ENCODE results near the gene EXOC2.

EXOC2 gene

DNA sequence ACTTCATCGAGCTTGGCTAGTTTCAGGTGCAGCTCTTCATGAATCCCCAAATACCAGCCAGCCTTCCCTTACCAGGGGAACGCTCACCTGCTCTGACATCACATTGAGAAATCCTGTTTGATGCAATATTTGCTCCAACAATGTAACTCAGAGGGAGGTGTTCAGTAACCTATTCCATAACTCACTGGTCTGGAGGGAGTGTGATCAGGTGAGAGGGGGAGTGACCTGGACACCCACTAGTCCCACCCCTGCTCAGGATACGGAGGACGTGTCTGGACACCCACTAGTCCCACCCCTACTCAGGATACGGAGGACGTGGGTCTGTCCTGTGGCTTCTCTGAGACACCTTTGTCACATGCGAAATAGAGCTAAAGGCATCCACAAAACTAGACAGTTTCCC is 106.4 kb downstream of the EXOC2 start:
- no peak for TF ChIP-seq EZH2phosphoT487 (IDR thresholded peaks at IDR 0.05; ENCODE audit: borderline replicate concordance, low read length)
- no peak for TF ChIP-seq CTCF (IDR thresholded peaks at IDR 0.05; ENCODE audit: low read depth, low read length, poor library complexity, severe bottlenecking)
- Histone ChIP-seq H4K20me1 (ENCODE audit: control insufficient read depth, insufficient read depth, low read depth, low read length) (no peaks in the 10 kb centered on the region), H3K4me2 (ENCODE audit: low read length) (no peak overlapping the region), H3K4me3 (ENCODE audit: low read length) (no peak overlapping the region), H3K9me2 (replicated peaks; ENCODE audit: control insufficient read depth, low read length) (no peaks in the 10 kb centered on the region), H3K36me3 (ENCODE audit: control insufficient read depth, low read length) (no peaks in the 10 kb centered on the region; the same call in 1 of the 2 replicates), H3K9me3 (ENCODE audit: control insufficient read depth, insufficient read depth, low read length) (no peaks in the 10 kb centered on the region), H3K27me3 (ENCODE audit: control insufficient read depth, low read length) (no peaks in the 10 kb centered on the region), H3F3A (ENCODE audit: control insufficient read depth, insufficient read depth) (no peaks in the 10 kb centered on the region), H3K4me1 (ENCODE audit: control insufficient read depth, low read length) (peaks cover 8% of the 10 kb centered on the region), H3K27ac (ENCODE audit: low read depth, low read length) (no peak overlapping the region), H3K79me2 (ENCODE audit: control insufficient read depth, low read length) (no peaks in the 10 kb centered on the region)

- Histone ChIP-seq H3K4me3 (ENCODE audit: low read length) (no peak overlapping the region), H3K4me1 (ENCODE audit: control insufficient read depth, low read length) (peaks cover 8% of the 10 kb centered on the region), H3K9me3 (ENCODE audit: control insufficient read depth, insufficient read depth, low read length) (no peaks in the 10 kb centered on the region), H4K20me1 (ENCODE audit: control insufficient read depth, insufficient read depth, low read depth, low read length) (no peaks in the 10 kb centered on the region), H3K9me2 (replicated peaks; ENCODE audit: control insufficient read depth, low read length) (no peaks in the 10 kb centered on the region), H3K79me2 (ENCODE audit: control insufficient read depth, low read length) (no peaks in the 10 kb centered on the region), H3K4me2 (ENCODE audit: low read length) (no peak overlapping the region), H3F3A (ENCODE audit: control insufficient read depth, insufficient read depth) (no peaks in the 10 kb centered on the region), H3K27ac (ENCODE audit: low read depth, low read length) (no peak overlapping the region), H3K27me3 (ENCODE audit: control insufficient read depth, low read length) (no peaks in the 10 kb centered on the region), H3K36me3 (ENCODE audit: control insufficient read depth, low read length) (no peaks in the 10 kb centered on the region)
- TF ChIP-seq CTCF (IDR thresholded peaks at IDR 0.05; ENCODE audit: low read depth, low read length, poor library complexity, severe bottlenecking) (no peak), EZH2phosphoT487 (IDR thresholded peaks at IDR 0.05; ENCODE audit: borderline replicate concordance, low read length) (no peak)
Measured at GRCh38 chr6:583635-584034, 109.3 kb downstream of the EXOC2 start.

DNA sequence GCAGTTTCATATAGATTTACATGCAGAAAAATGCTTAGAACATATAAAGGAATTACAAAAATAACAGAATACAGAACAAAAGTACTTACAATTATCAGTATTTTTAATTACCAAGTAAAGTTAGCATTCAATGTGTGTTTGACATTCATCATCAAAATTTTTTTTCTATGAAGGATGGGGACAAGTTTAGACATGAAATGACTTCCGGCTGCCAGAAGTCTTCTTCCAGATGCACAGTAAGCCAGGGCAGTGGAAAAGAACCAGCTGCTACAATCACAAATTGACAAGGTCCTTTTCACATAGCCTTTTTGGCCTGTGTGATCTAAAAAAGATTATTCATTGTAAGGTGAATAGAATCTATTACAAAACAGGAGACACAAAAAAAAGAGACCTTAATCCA is 109.8 kb downstream of the EXOC2 start:
- Histone ChIP-seq H3K27ac (ENCODE audit: low read depth, low read length) (no peak overlapping the region), H3K4me3 (ENCODE audit: low read length) (no peak overlapping the region), H3K4me2 (ENCODE audit: low read length) (no peak overlapping the region), H3K27me3 (ENCODE audit: control insufficient read depth, low read length) (no peaks in the 10 kb centered on the region), H3F3A (ENCODE audit: control insufficient read depth, insufficient read depth) (no peaks in the 10 kb centered on the region), H3K9me3 (ENCODE audit: control insufficient read depth, insufficient read depth, low read length) (no peaks in the 10 kb centered on the region), H3K79me2 (ENCODE audit: control insufficient read depth, low read length) (no peaks in the 10 kb centered on the region), H4K20me1 (ENCODE audit: control insufficient read depth, insufficient read depth, low read depth, low read length) (no peaks in the 10 kb centered on the region), H3K36me3 (ENCODE audit: control insufficient read depth, low read length) (no peaks in the 10 kb centered on the region), H3K4me1 (ENCODE audit: control insufficient read depth, low read length) (peaks cover 8% of the 10 kb centered on the region), H3K9me2 (replicated peaks; ENCODE audit: control insufficient read depth, low read length) (no peaks in the 10 kb centered on the region)
- TF ChIP-seq EZH2phosphoT487 (IDR thresholded peaks at IDR 0.05; ENCODE audit: borderline replicate concordance, low read length) (no peak), CTCF (IDR thresholded peaks at IDR 0.05; ENCODE audit: low read depth, low read length, poor library complexity, severe bottlenecking) (no peak)

GRCh38 chr6:582370-582769 is 110.6 kb downstream of the EXOC2 start:
- no peaks in the 10 kb centered on the region for H4K20me1 ChIP-seq (ENCODE audit: control insufficient read depth, insufficient read depth, low read depth, low read length)
- H3K27me3 ChIP-seq (ENCODE audit: control insufficient read depth, low read length) = no peaks in the 10 kb centered on the region
- no peak overlapping the region for H3K27ac ChIP-seq (ENCODE audit: low read depth, low read length)
- H3K79me2 ChIP-seq (ENCODE audit: control insufficient read depth, low read length) = no peaks in the 10 kb centered on the region
- TF ChIP-seq CTCF (IDR thresholded peaks at IDR 0.05; ENCODE audit: low read depth, low read length, poor library complexity, severe bottlenecking) (no peak), EZH2phosphoT487 (IDR thresholded peaks at IDR 0.05; ENCODE audit: borderline replicate concordance, low read length) (no peak)
- H3K4me2 ChIP-seq (ENCODE audit: low read length) = no peak overlapping the region
- no peaks in the 10 kb centered on the region for H3K36me3 ChIP-seq (ENCODE audit: control insufficient read depth, low read length)
- H3K4me3 ChIP-seq (ENCODE audit: low read length) = no peak overlapping the region
- no peaks in the 10 kb centered on the region for H3K9me3 ChIP-seq (ENCODE audit: control insufficient read depth, insufficient read depth, low read length)
- peaks cover 8% of the 10 kb centered on the region for H3K4me1 ChIP-seq (ENCODE audit: control insufficient read depth, low read length)
- no peaks in the 10 kb centered on the region for H3F3A ChIP-seq (ENCODE audit: control insufficient read depth, insufficient read depth)
- no peaks in the 10 kb centered on the region for H3K9me2 ChIP-seq (replicated peaks; ENCODE audit: control insufficient read depth, low read length)

Measured in DOHH2 (cell line).